ENCODE measurements around the gene APOL5. TPM values are rescaled to one million over a fixed set of nuclear protein-coding genes. Genes with fewer than 3 reads are reported as not detected.
A peak's percentile ranks its signal among the peaks of the same experiment; 100 is the strongest.
"Not testable (repeated sequence)": the region's sequence is repeated elsewhere in the genome, so short reads cannot be mapped to it uniquely, and the experiment has no call there.

APOL5 gene
- total RNA-seq, 1 donor from 2014 or later, result not detected

GRCh38 chr22:35737886-35738285 lies 20.2 kb downstream of the APOL5 start:
- DNase-seq (ENCODE audit: missing footprints); intact Hi-C loops (cut with DNase I); ATAC-seq: not testable (repeated sequence)

- intact Hi-C loops (cut with DNase I), result no loop called here
- ATAC-seq, result peak; percentile 47
- DNase-seq (ENCODE audit: missing footprints), result no peak
Observed at GRCh38 chr22:35739076-35739930, 21.6 kb downstream of the APOL5 start.

- ATAC-seq, result peak; percentile 10
- no peak for DNase-seq (ENCODE audit: missing footprints)
- intact Hi-C loops (cut with DNase I), result loop anchor here (5.0 to 10.0 kb wide), 2 partner anchors 113 to 305 kb away; no protein-coding TSS in a partner anchor
Observed at GRCh38 chr22:35739931-35740380, 22.3 kb downstream of the APOL5 start.

GRCh38 chr22:35740616-35741015 lies 22.9 kb downstream of the APOL5 start:
- intact Hi-C loops (cut with DNase I), result loop anchor here (5.0 to 10.0 kb wide), 2 partner anchors 113 to 306 kb away; no protein-coding TSS in a partner anchor
- DNase-seq (ENCODE audit: missing footprints) (no peak), ATAC-seq (no peak)

GRCh38 chr22:35742342-35743100 lies 24.8 kb downstream of the APOL5 start:
- peak; percentile 60 for ATAC-seq
- intact Hi-C loops (cut with DNase I), result loop anchor here (5.0 to 10.0 kb wide), 2 partner anchors 115 to 308 kb away; no protein-coding TSS in a partner anchor
- no peak for DNase-seq (ENCODE audit: missing footprints)

GRCh38 chr22:35743326-35743860 lies 25.7 kb downstream of the APOL5 start:
- intact Hi-C loops (cut with DNase I), result loop anchor here (5.0 to 10.0 kb wide), 2 partner anchors 116 to 309 kb away; no protein-coding TSS in a partner anchor
- DNase-seq (ENCODE audit: missing footprints), result no peak

GRCh38 chr22:35746248-35746647 lies 28.6 kb downstream of the APOL5 start:
- intact Hi-C loops (cut with DNase I), result loop anchor here (5.0 to 10.0 kb wide), 2 partner anchors 91 to 311 kb away; no protein-coding TSS in a partner anchor
- no peak for DNase-seq (ENCODE audit: missing footprints)
- peak; percentile 20 for ATAC-seq

More at GRCh38 chr22:35743326-35743860, 25.7 kb downstream of the APOL5 start:
- ATAC-seq, result no peak

- ATAC-seq, result no peak
- no peak for DNase-seq (ENCODE audit: missing footprints)
- intact Hi-C loops (cut with DNase I), result loop anchor here (5.0 to 10.0 kb wide), 2 partner anchors 90 to 312 kb away; no protein-coding TSS in a partner anchor
Observed at GRCh38 chr22:35746946-35747703, 29.5 kb downstream of the APOL5 start.

GRCh38 chr22:35749808-35750207 lies 32.1 kb downstream of the APOL5 start:
- intact Hi-C loops (cut with DNase I), result loop anchor here (5.0 to 10.0 kb wide), 3 partner anchors 87 to 315 kb away; no protein-coding TSS in a partner anchor
- DNase-seq (ENCODE audit: missing footprints) (no peak), ATAC-seq (no peak)

GRCh38 chr22:35752006-35752862 lies 34.6 kb downstream of the APOL5 start:
- intact Hi-C loops (cut with DNase I), result loop anchor here (5.0 kb wide), 1 partner anchor 170 kb away; no protein-coding TSS in a partner anchor
- ATAC-seq, result no peak
- no peak for DNase-seq (ENCODE audit: missing footprints)

- DNase-seq (ENCODE audit: missing footprints), result no peak
- ATAC-seq, result no peak
- intact Hi-C loops (cut with DNase I), result loop anchor here (5.0 kb wide), 1 partner anchor 169 kb away; no protein-coding TSS in a partner anchor
Observed at GRCh38 chr22:35752863-35753189, 35.2 kb downstream of the APOL5 start.

GRCh38 chr22:35754761-35755160 lies 37.1 kb downstream of the APOL5 start:
- ATAC-seq, result no peak
- intact Hi-C loops (cut with DNase I), result loop anchor here (5.0 kb wide), 1 partner anchor 168 kb away; no protein-coding TSS in a partner anchor
- no peak for DNase-seq (ENCODE audit: missing footprints)

GRCh38 chr22:35756722-35757121 lies 39.0 kb downstream of the APOL5 start:
- intact Hi-C loops (cut with DNase I), result no loop called here
- ATAC-seq, result no peak
- DNase-seq (ENCODE audit: missing footprints), result no peak

- intact Hi-C loops (cut with DNase I), result no loop called here
- no peak for ATAC-seq
- no peak for DNase-seq (ENCODE audit: missing footprints)
Observed at GRCh38 chr22:35758394-35758793, 40.7 kb downstream of the APOL5 start.

- intact Hi-C loops (cut with DNase I), result no loop called here
- no peak for DNase-seq (ENCODE audit: missing footprints)
- peak; percentile 65 for ATAC-seq
Observed at GRCh38 chr22:35761037-35761436, 43.4 kb downstream of the APOL5 start.

GRCh38 chr22:35766654-35767580 lies 49.2 kb downstream of the APOL5 start:
- DNase-seq (ENCODE audit: missing footprints), result no peak
- intact Hi-C loops (cut with DNase I), result loop anchor here (5.0 kb wide), 2 partner anchors 70 to 150 kb away; no protein-coding TSS in a partner anchor
- ATAC-seq, result peak; percentile 60

All from Right ventricle myocardium inferior (tissue), 1 donor.